Stimulated activated naive CD8-positive, alpha-beta T cell treated with anti-CD3 and anti-CD28 coated beads, Interleukin-15, Interleukin-2, amounts not matched to agents 100 ng/mL and 50 ng/mL, for 24 hours (primary cell): Measurements from ENCODE around the gene FOSL2.

Experiments
- H3K27ac Mint-ChIP-seq: one replicate; pipeline ENCODE4 v1.8.0; 2021; ENCODE audit warnings: mild to moderate bottlenecking, mixed read lengths
- H3K27me3 Mint-ChIP-seq: one replicate; pipeline ENCODE4 v1.8.0; 2021; ENCODE audit warnings: mixed read lengths
- H3K36me3 Mint-ChIP-seq: one replicate; pipeline ENCODE4 v1.8.0; 2021; ENCODE audit warnings: low read depth, mixed read lengths
- H3K4me1 Mint-ChIP-seq: one replicate; pipeline ENCODE4 v1.8.0; 2021; ENCODE audit warnings: low read depth, mixed read lengths
- H3K4me3 Mint-ChIP-seq: one replicate; pipeline ENCODE4 v1.8.0; 2021; ENCODE audit warnings: mild to moderate bottlenecking, mixed read lengths
- H3K9me3 Mint-ChIP-seq: one replicate; pipeline ENCODE4 v1.8.0; 2021; ENCODE audit warnings: mixed read lengths

FOSL2 gene

GRCh38 chr2:28445448-28446258 is 53.0 kb downstream of the FOSL2 start:
- Mint-ChIP-seq H3K27me3 (peaks cover 4% of the 10 kb centered on the region), H3K9me3 (peaks cover 3% of the 10 kb centered on the region), H3K27ac (peak overlapping the region; percentile 76), H3K4me3 (peak overlapping the region; percentile 43), H3K36me3 (no peaks in the 10 kb centered on the region), H3K4me1 (peaks cover 76% of the 10 kb centered on the region)

GRCh38 chr2:28446531-28446930 is 53.9 kb downstream of the FOSL2 start:
- Mint-ChIP-seq H3K9me3 (peaks cover 3% of the 10 kb centered on the region), H3K27me3 (peaks cover 4% of the 10 kb centered on the region), H3K4me1 (peaks cover 83% of the 10 kb centered on the region), H3K36me3 (no peaks in the 10 kb centered on the region), H3K4me3 (no peak overlapping the region), H3K27ac (no peak overlapping the region)

GRCh38 chr2:28447086-28447485 is 54.4 kb downstream of the FOSL2 start:
- Mint-ChIP-seq H3K4me1 (peaks cover 77% of the 10 kb centered on the region), H3K36me3 (no peaks in the 10 kb centered on the region), H3K4me3 (no peak overlapping the region), H3K27ac (no peak overlapping the region), H3K27me3 (no peaks in the 10 kb centered on the region), H3K9me3 (peaks cover 3% of the 10 kb centered on the region)

- peak overlapping the region; percentile 92 for H3K27ac Mint-ChIP-seq
- peaks cover 71% of the 10 kb centered on the region for H3K4me1 Mint-ChIP-seq
- peak overlapping the region; percentile 9 for H3K4me3 Mint-ChIP-seq
These were observed 55.5 kb downstream of the FOSL2 start for GRCh38 chr2:28447943-28448792.

GRCh38 chr2:28448793-28449100 is 56.1 kb downstream of the FOSL2 start:
- Mint-ChIP-seq H3K36me3 (no peaks in the 10 kb centered on the region), H3K27me3 (no peaks in the 10 kb centered on the region), H3K27ac (peak overlapping the region; percentile 92), H3K4me3 (no peak overlapping the region), H3K4me1 (peaks cover 71% of the 10 kb centered on the region), H3K9me3 (no peaks in the 10 kb centered on the region)

More at GRCh38 chr2:28447943-28448792, 55.5 kb downstream of the FOSL2 start:
- Mint-ChIP-seq H3K36me3 (no peaks in the 10 kb centered on the region), H3K27me3 (no peaks in the 10 kb centered on the region), H3K9me3 (peaks cover 3% of the 10 kb centered on the region)

GRCh38 chr2:28449126-28449487 is 56.4 kb downstream of the FOSL2 start:
- Mint-ChIP-seq H3K27ac (peak overlapping the region; percentile 92), H3K9me3 (no peaks in the 10 kb centered on the region), H3K36me3 (no peaks in the 10 kb centered on the region), H3K4me1 (peaks cover 71% of the 10 kb centered on the region), H3K4me3 (peak overlapping the region; percentile 62), H3K27me3 (no peaks in the 10 kb centered on the region)

GRCh38 chr2:28449488-28450395 is 57.1 kb downstream of the FOSL2 start:
- Mint-ChIP-seq H3K4me1 (peaks cover 65% of the 10 kb centered on the region), H3K36me3 (no peaks in the 10 kb centered on the region), H3K9me3 (no peaks in the 10 kb centered on the region), H3K27me3 (no peaks in the 10 kb centered on the region), H3K27ac (peak overlapping the region; percentile 92), H3K4me3 (peak overlapping the region; percentile 62)

GRCh38 chr2:28450901-28451565 is 58.4 kb downstream of the FOSL2 start:
- Mint-ChIP-seq H3K4me1 (peaks cover 52% of the 10 kb centered on the region), H3K27ac (peak overlapping the region; percentile 92), H3K9me3 (no peaks in the 10 kb centered on the region), H3K36me3 (no peaks in the 10 kb centered on the region), H3K4me3 (no peak overlapping the region), H3K27me3 (no peaks in the 10 kb centered on the region)

- Mint-ChIP-seq H3K9me3 (no peaks in the 10 kb centered on the region), H3K4me1 (peaks cover 43% of the 10 kb centered on the region), H3K4me3 (no peak overlapping the region), H3K36me3 (no peaks in the 10 kb centered on the region), H3K27ac (no peak overlapping the region), H3K27me3 (no peaks in the 10 kb centered on the region)
These were observed 59.3 kb downstream of the FOSL2 start for GRCh38 chr2:28451793-28452533.

GRCh38 chr2:28452534-28453081 is 60.0 kb downstream of the FOSL2 start:
- H3K4me1 Mint-ChIP-seq: peaks cover 37% of the 10 kb centered on the region
- H3K27ac Mint-ChIP-seq: no peak overlapping the region
- H3K9me3 Mint-ChIP-seq: no peaks in the 10 kb centered on the region
- H3K27me3 Mint-ChIP-seq: peaks cover under 1% of the 10 kb centered on the region
- no peaks in the 10 kb centered on the region for H3K36me3 Mint-ChIP-seq
- H3K4me3 Mint-ChIP-seq: no peak overlapping the region

- Mint-ChIP-seq H3K4me1 (peaks cover 29% of the 10 kb centered on the region), H3K27ac (no peak overlapping the region), H3K4me3 (no peak overlapping the region), H3K9me3 (no peaks in the 10 kb centered on the region), H3K36me3 (no peaks in the 10 kb centered on the region), H3K27me3 (peaks cover 6% of the 10 kb centered on the region)
These were observed 60.7 kb downstream of the FOSL2 start for GRCh38 chr2:28453396-28453795.

- peaks cover 20% of the 10 kb centered on the region for H3K4me1 Mint-ChIP-seq
- no peaks in the 10 kb centered on the region for H3K36me3 Mint-ChIP-seq
- no peak overlapping the region for H3K27ac Mint-ChIP-seq
- no peaks in the 10 kb centered on the region for H3K9me3 Mint-ChIP-seq
- H3K27me3 Mint-ChIP-seq: peaks cover 6% of the 10 kb centered on the region
- H3K4me3 Mint-ChIP-seq: no peak overlapping the region
These were observed 61.6 kb downstream of the FOSL2 start for GRCh38 chr2:28454016-28454930.

- no peak overlapping the region for H3K27ac Mint-ChIP-seq
- H3K4me1 Mint-ChIP-seq: no peaks in the 10 kb centered on the region
- peaks cover 1% of the 10 kb centered on the region for H3K9me3 Mint-ChIP-seq
- no peak overlapping the region for H3K4me3 Mint-ChIP-seq
- peaks cover 12% of the 10 kb centered on the region for H3K27me3 Mint-ChIP-seq
- H3K36me3 Mint-ChIP-seq: peaks cover 4% of the 10 kb centered on the region
These were observed 64.6 kb downstream of the FOSL2 start for GRCh38 chr2:28457237-28457636.
